Skeletal muscle tissue (tissue), 4 donors: Measurements from ENCODE around the gene VAV2. TPM values are rescaled to one million over a fixed set of nuclear protein-coding genes. Genes with fewer than 3 reads are reported as not detected.

ENCODE experiments used
- H3K27ac ChIP-seq: one replicate; pipeline ENCODE4 v1.7.0; 2013; ENCODE audit warnings: mild to moderate bottlenecking, low read depth, low read length, inconsistent platforms
- H3K27me3 ChIP-seq, 3 donors: one replicate each; pipeline ENCODE4 v1.7.0; 2013; ENCODE audit warnings: low read length in 3 of 3; ENCODE audit not compliant: control insufficient read depth in 3 of 3, insufficient read depth in 3 of 3
- H3K36me3 ChIP-seq, 3 donors: one replicate each; pipeline ENCODE4 v1.7.0; 2013; ENCODE audit warnings: low read length in 3 of 3; ENCODE audit not compliant: control insufficient read depth in 3 of 3, insufficient read depth in 3 of 3
- H3K4me1 ChIP-seq, 3 donors: one replicate each; pipeline ENCODE4 v1.7.0; 2013; ENCODE audit warnings: low read length in 3 of 3, mild to moderate bottlenecking in 3 of 3; ENCODE audit not compliant: control insufficient read depth in 3 of 3, insufficient read depth in 3 of 3
- H3K4me3 ChIP-seq, 3 donors: one replicate each; pipeline ENCODE4 v1.7.0; 2013; ENCODE audit warnings: low read length in 3 of 3
- H3K9ac ChIP-seq, 3 donors: one replicate each; pipeline ENCODE4 v1.7.0; 2013; ENCODE audit warnings: low read length in 3 of 3, mild to moderate bottlenecking in 3 of 3, moderate library complexity in 2 of 3, low read depth in 1 of 3
- H3K9me3 ChIP-seq, 3 donors: one replicate each; pipeline ENCODE4 v1.7.0; 2013; ENCODE audit warnings: low read length in 3 of 3; ENCODE audit not compliant: control insufficient read depth in 3 of 3
- total RNA-seq: library from RNA; depleted of rRNA; stranded (reverse); fragments of >200 nt; gene quantifications from one replicate; pipeline ENCODE4 v1.2.3, GENCODE V29; 2014
- donor health status: Osteomylitis.

Gene VAV2
- total RNA-seq, 1 donor from 2014 or later = 9.9 TPM

DNA sequence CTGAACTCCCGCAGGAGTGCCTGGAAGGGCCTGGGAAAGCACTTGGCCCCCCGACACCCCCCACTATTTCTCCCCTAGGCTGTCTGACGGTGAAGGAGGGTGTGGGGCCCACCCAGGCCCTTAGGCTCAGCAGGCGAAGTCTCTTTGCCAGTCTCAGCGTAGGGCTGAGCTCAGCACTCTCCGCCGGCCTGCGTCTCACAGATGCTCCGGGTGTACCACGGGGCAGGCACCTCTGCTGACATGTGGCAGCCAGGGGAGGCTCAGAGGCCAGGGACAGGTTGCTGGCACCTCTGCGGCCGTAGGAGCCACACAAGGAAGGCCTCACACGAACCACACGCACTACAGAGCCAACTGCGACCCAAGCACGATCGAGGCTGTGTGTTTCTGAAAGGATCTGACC is 114.2 kb downstream of the VAV2 start:
- no peaks in the 10 kb centered on the region for H3K9me3 ChIP-seq
- no peak overlapping the region for H3K9ac ChIP-seq
- H3K4me1 ChIP-seq = no peaks in the 10 kb centered on the region
- no peaks in the 10 kb centered on the region for H3K36me3 ChIP-seq
- H3K27me3 ChIP-seq = peaks cover 0 to 23% (median 9%) of the 10 kb centered on the region in 3 donors
- no peak overlapping the region for H3K4me3 ChIP-seq
- H3K27ac ChIP-seq = no peak overlapping the region

DNA sequence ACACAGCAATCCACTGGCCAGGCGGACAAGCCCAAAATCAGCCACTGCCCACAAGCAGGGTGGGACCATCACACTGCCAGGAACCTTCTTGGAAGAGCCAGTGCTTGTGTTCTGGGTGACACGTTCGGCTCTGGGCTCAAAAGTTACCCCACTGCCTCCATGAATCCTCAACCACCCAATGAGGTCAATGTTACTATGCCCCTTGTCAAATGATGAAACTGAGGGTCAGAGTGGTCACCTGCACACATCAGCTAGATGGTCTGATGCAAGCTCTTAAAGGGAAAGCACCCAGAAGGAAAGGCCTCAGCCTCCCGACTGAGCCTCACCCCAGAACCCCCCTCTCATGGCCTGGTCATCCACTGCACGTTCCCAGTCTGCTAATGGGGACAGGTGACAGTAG is 114.8 kb downstream of the VAV2 start:
- Histone ChIP-seq H3K9me3 (no peaks in the 10 kb centered on the region), H3K9ac (no peak overlapping the region), H3K27me3 (peaks cover 0 to 23% (median 8%) of the 10 kb centered on the region in 3 donors), H3K4me1 (no peaks in the 10 kb centered on the region), H3K27ac (no peak overlapping the region), H3K36me3 (no peaks in the 10 kb centered on the region), H3K4me3 (no peak overlapping the region)

DNA sequence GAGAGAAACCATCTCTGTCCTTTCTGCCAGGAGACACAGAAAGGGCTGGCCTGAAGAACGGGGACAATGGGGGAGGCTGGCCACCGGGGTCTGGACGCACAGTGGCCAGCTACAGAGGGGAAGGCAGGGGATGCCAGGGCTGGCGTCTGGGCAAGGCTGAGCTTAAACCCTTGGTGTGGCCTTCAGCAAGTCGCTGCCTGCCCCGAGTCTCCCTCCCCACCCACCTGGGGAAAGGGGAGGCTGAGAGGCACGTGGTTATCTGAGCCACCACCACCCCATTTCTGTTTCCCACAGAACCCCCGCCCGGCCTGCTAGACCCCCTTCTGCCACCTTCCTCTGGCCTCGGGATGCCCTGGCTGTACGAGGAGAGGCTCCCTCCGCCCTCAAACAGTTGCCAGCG is 115.3 kb downstream of the VAV2 start:
- Histone ChIP-seq H3K9ac (no peak overlapping the region), H3K27me3 (peaks cover 0 to 26% (median 9%) of the 10 kb centered on the region in 3 donors), H3K27ac (no peak overlapping the region), H3K36me3 (no peaks in the 10 kb centered on the region), H3K4me1 (no peaks in the 10 kb centered on the region), H3K4me3 (no peak overlapping the region), H3K9me3 (no peaks in the 10 kb centered on the region)

DNA sequence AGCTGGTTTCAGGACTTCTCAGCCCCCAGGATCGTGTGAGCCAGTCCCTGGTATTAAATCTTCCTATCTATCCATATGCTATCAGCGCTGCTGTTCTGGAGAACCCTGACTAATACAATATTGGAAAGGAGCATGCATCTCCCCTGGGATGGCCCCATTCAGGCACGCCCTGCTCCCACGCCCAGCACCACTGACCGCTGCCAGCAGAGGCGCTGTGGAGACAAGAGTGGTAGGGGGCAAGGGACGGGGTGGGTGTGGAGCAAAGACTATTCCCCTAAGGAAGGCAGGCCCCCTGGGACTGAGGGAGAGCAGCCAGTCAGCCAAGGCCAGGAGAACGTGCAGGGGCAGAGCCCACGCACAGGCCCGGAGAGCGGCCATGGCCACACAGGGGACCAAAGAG is 116.0 kb downstream of the VAV2 start:
- Histone ChIP-seq H3K27ac (no peak overlapping the region), H3K9ac (no peak overlapping the region), H3K4me3 (no peak overlapping the region), H3K27me3 (peaks cover 0 to 30% (median 8%) of the 10 kb centered on the region in 3 donors), H3K9me3 (no peaks in the 10 kb centered on the region), H3K4me1 (no peaks in the 10 kb centered on the region), H3K36me3 (no peaks in the 10 kb centered on the region)

DNA sequence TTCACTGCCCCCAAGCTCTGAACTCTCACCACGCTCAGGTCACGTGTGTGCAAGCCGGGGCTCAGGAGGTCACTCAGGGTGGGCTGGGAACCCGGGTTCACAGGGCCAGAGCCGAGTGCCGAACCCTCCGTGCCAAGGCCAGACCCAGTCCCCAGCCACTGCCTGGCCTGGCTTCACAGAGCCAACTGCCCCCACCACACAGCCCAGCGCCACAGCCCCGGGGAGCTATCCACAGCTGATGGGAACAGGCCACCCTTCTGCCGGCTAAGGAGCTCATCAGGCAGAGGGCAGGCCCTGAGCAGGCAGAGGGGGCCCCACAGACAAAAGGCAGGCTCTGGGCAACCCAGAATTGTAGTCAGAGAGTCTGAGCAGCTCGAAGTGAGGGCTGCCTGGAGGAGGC is 117.0 kb downstream of the VAV2 start:
- no peak overlapping the region for H3K27ac ChIP-seq
- no peaks in the 10 kb centered on the region for H3K9me3 ChIP-seq
- H3K36me3 ChIP-seq = no peaks in the 10 kb centered on the region
- no peak overlapping the region for H3K9ac ChIP-seq
- no peak overlapping the region for H3K4me3 ChIP-seq
- H3K4me1 ChIP-seq = no peaks in the 10 kb centered on the region
- peaks cover 0 to 30% (median 8%) of the 10 kb centered on the region in 3 donors for H3K27me3 ChIP-seq

DNA sequence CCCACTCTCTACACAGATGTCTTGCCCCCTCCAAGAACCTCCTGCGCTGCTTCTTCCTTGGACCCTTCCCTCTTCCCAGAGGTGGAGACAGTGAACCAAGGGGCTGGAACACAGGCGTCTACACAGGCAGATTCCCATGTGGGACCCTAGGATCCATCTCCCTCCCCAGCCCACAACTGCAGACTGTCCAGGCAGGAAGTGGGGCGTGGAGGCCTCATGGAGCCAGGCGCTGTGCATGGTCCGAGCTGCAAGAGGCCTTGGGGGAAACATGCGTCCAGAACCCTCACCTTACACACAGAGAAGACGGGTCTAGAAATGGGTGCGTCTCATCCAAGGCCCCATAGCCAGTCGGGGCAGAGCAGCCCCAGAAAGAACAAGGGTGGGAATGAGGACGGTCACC is 117.5 kb downstream of the VAV2 start:
- H3K27me3 ChIP-seq = peaks cover 0 to 30% (median 6%) of the 10 kb centered on the region in 3 donors
- no peak overlapping the region for H3K27ac ChIP-seq
- no peaks in the 10 kb centered on the region for H3K36me3 ChIP-seq
- H3K4me3 ChIP-seq = no peak overlapping the region
- no peaks in the 10 kb centered on the region for H3K4me1 ChIP-seq
- no peak overlapping the region for H3K9ac ChIP-seq
- H3K9me3 ChIP-seq = no peaks in the 10 kb centered on the region

DNA sequence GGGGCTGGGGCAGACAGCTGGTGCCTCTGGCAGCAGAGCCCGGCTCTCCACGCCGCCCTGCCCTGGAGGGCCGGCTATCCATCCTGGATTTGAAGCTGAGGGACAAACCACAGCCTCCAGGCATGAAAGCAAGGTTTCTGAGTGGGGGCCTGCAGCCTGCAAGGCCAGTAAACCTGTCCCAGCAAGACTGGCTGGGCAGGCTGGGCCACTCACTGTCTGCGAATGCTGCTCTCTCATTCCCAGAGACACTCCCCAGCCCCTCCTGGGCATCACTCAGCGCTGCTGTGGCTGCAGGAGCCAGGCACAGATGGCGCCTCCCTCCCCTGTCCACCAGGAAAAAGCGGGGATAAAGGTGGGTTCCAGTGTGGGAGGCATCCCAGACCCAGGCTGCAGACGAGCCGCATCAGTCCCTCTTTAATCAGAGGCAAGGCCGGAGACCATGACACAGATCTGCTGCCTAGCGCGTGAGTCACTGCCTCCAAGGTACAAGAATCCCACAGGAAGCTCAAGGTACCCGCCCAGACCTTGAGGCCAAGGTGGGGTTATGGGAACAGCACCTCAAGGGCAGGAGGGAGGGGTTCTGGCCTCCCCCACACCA is 118.0 kb downstream of the VAV2 start:
- H3K27ac ChIP-seq = no peak overlapping the region
- H3K9me3 ChIP-seq = no peaks in the 10 kb centered on the region
- H3K9ac ChIP-seq = no peak overlapping the region
- no peak overlapping the region for H3K4me3 ChIP-seq
- H3K36me3 ChIP-seq = no peaks in the 10 kb centered on the region
- no peaks in the 10 kb centered on the region for H3K4me1 ChIP-seq
- H3K27me3 ChIP-seq = peaks cover 0 to 30% (median 6%) of the 10 kb centered on the region in 3 donors

DNA sequence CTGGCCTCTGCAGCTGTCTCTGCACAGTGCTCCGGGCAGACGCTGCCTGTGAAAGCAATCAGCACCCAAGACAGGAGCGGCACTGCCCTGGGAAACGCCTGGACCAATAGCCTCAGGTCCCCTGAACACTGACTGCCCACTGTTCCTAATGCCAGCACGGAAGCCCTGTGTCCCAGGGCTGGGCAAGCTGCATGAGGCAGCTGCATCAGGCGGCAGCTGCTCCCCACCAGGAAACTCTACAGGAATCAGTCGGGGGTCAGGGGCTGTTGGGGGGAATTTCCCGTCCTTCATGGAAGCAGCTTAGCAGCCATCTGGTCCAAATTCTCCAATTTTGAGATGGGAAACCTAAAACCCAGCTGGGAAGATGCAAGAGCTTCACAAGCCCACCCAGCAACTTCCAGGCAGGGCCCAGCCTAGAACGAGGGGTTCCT is 118.6 kb downstream of the VAV2 start:
- Histone ChIP-seq H3K9ac (no peak overlapping the region), H3K4me1 (no peaks in the 10 kb centered on the region), H3K27ac (no peak overlapping the region), H3K9me3 (no peaks in the 10 kb centered on the region), H3K4me3 (no peak overlapping the region), H3K36me3 (no peaks in the 10 kb centered on the region), H3K27me3 (peaks cover 0 to 30% (median 6%) of the 10 kb centered on the region in 3 donors)

DNA sequence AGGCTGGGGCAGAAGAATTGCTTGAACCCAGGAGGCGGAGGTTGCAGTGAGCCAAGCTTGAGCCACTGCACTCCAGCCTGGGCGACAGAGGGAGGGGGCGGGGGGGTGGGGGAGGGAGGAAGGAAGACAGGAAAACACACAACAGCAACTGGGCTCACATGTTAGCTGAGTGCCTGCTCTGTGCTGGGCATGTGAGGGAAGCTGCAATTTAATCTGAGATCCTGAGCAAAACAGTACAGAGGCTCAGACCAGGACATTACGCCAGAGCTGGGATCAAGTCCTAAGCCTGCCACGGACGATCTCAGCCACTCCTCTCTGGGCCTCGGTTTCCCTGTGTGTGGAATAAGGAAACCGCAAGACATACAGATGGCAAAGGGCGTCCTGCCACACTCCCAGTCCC is 119.1 kb downstream of the VAV2 start:
- H3K27ac ChIP-seq = no peak overlapping the region
- H3K9ac ChIP-seq = no peak overlapping the region
- H3K27me3 ChIP-seq = peaks cover 0 to 30% (median 6%) of the 10 kb centered on the region in 3 donors
- no peaks in the 10 kb centered on the region for H3K4me1 ChIP-seq
- no peak overlapping the region for H3K4me3 ChIP-seq
- H3K9me3 ChIP-seq = no peaks in the 10 kb centered on the region
- no peaks in the 10 kb centered on the region for H3K36me3 ChIP-seq

DNA sequence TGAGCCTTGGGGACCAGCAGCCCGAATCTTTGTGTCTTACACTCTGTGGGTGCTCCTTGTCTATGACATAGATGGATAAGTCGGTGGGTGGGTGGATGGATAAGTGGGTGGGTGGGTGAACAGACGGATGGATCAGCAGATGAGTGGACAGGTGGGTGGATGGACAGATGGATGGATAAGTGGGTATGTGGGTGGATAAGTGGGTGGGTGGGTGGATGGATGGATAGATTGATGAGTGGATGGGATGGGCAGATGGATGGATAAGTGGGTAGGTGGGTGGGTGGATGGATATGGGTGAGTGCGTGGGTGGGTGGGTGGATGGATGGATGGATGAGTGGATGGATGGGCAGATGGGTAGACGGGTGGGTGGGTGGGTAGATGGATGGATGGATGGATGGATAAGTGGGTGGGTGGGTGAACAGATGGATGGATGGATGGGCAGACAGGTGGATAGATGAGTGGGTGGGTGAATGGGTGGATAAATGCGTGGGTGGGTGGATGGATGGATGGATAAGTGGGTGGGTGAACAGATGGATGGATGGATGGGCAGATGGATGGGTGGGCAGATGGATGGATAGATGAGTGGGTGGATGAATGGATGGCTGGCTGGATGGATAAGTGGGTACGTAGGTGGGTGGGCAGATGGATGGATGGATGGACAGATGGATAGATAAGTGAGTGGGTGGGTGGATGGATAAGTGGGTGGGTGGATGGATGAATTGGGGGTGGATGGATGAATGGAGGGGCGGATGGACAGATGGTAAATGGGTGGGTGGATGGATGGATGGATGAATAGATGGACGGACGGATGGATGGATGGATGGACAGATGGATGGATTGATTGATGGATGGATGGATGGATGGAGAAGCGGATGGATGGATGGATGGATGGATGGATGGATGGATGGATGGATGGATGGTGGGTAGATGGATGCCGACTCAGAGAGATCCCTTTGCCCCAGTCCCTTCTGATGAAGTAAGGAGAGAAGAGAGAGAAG is 121.2 kb downstream of the VAV2 start:
- Histone ChIP-seq H3K4me3 (no peak overlapping the region), H3K36me3 (no peaks in the 10 kb centered on the region), H3K9me3 (no peaks in the 10 kb centered on the region), H3K27me3 (peaks cover 0 to 30% (median 4%) of the 10 kb centered on the region in 3 donors), H3K4me1 (no peaks in the 10 kb centered on the region), H3K9ac (no peak overlapping the region), H3K27ac (no peak overlapping the region)
